Inferior parietal cortex (tissue), 1 donor: ENCODE data around the gene CD99.
"Not testable (repeated sequence)": the region's sequence is repeated elsewhere in the genome, so short reads cannot be mapped to it uniquely, and the experiment has no call there.

ENCODE experiments used
- DNase-seq: peaks from one replicate; pipeline ENCODE4 v3.0.0-alpha.2; 2016; ENCODE audit errors: extremely low spot score

CD99 gene

DNA sequence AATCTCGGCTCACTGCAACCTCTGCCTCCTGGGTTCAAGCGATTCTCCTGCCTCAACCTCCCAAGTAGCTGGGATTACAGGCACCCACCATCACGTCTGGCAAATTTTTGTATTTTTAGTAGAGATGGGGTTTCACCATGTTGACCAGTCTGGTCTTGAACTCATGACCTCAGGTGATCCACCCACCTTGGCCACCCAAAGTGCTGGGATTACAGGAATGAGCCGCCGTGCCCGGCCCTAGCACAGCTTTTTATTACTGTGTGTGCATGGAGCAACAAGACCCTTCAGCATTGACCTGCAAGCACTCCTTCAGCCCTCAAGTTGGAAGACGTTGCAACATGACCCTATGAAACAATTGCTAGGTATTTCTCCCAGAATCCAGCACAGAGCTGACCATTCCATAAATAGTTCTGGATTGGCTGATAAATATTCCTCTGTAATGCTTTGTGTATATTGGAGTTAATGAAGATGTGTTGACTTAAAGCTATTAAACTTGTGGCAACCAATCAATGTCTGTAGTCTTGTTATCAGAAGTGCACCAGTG lies 15.4 kb upstream of the CD99 start:
- DNase-seq: not testable (repeated sequence)

DNA sequence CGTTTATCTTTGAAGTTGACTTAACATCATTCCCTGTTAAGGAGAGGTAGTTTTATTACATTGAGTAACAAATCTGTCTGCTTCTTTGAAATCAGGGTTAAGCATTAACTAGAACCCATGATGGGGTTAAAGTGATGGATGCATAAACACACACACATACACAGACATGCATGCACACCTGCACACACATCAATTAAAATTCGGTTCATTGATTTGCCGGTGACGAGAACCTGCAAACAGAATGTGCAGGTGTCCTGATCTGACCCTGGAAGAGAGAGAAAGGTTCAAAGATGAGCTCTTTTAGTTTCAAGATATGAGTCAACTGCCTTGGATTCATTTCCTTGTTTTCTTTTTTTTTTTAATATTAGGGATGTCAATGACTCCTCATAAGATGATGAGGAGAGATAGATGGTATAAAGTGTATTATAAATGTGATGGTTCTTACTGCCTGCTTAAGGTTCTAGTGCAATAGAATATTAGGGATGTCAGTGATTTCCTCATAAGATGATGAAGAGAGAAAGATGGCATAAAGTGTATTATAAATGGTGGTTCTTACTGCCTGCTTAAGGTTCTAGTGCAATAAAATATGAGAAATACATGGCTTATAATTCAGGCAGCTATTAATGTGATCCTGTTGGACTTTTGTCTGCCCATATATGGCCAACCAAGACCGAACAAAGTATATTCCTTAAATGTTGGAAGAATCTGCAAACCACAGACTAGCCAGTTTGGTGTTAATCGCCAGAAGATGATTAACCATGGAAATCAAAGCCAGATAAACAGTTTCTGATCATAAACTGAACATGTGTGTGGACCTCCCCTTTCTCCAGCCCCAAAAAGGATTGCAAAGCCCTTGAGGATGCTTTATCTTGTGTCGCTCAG lies 14.1 kb upstream of the CD99 start:
- no peak for DNase-seq

DNA sequence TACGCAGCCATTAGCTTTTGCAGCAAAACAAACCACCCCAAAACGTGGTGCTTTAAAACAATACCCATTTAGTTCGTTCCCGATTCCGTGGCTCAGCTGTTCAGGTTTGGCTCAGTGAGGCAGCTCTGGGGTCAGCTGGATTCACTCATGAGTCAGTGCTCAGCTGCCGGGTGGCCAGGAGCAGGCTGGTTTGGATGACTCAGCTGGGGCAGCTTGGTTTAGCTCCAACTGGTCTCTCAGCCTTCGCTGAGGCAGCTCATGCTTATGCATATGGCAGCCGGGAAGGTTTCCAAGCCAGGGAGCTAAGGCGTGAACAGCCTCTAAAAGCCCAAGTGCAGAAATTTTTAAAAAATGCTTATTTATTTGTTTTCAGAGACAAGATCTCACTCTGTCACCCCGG lies 13.3 kb upstream of the CD99 start:
- peak; percentile 71 for DNase-seq

DNA sequence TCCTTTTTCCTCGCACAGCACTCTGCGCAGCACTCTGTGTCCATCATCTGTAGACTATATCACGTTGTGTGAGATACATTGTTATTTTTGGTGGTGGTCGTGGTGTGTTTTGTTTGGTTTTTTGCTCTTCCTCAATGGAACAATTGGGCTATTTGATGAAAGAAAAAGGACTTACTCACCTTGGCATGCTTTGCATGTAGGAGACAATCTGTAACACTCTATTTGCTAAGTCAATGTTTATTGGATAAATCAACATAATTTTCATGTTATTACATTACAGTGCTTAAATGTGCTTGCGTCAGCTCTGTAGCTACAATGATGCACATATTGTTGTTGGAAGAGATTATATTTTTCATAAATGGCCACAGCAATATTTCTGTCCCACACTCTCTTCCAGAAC lies 12.5 kb upstream of the CD99 start:
- DNase-seq: no peak

DNA sequence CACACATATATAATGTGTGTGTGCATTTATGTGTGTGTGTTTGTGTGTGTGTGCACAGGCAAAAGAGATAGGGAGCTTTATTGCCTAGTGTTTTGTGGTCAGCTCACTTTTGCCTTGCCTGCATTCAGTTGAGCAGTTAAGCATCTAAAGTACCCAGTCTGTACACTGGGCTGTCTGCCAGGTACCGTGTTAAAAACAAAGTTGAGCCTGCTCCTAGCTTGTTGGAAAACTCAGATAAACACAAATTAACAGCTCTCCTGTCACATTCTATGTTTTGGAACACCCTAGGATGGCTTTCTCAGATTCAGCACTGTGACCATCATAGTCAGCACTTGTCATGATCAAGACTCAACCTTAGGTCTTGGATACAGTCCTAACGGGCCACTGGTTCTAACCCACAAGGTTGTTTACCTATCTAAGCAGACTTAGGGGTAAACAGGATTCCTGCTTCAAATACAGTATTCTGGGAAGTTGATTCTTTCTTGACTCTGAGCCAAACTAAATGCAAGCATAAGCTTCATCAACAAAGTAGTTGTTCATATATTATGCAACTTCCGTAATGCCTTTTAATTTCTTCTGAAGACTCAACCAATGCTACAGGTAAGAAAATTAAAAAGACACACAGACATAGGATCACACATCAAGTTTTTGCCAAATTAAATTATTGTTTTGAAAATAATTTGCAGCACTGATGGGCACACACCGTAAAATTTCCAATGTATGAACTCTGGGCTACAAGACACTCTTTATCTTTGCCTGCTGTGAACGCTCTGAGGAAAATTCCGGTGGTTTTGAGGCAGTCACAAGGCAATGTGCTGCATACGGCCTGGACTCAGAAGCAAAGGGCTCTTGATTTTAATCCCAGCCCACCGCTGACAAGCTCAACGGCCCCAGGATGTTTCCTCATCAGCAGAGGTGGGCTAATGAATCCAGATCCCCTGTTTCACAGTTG lies 11.3 kb upstream of the CD99 start:
- DNase-seq: peak; percentile 33

DNA sequence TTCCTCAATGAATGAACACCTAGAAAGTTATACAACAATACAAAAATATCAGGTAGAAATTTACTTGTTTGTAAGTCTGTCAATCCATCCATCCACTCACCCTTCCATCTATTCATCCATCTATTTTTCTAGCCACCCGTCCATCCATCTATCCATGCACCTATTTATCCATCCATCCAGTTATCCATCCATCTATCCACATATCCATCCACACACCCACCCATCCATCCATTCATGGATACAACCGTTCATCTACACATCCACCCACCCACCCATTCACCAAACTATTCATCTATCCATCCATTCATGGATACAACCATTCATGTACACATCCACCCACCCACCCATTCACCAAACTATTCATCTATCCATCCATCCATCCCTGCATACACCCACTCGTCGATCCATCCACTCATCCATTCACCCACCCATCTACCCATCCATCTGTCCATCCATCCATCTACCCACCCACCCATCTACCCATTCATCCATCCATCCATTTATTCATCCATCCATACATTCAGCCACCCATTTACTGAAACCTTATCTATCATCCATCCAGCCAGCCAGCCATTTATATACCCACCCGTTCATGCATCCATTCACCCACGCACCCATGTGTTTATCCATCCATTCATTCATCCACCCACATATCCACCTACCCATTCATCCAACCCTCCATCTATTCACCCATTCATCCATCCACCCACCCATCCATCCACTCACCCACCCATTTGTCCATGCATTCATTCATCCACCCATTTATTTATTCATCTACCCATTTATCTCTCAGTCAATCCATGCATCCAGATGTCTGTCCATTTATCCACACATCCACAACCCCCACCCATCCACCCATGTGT lies 10.4 kb upstream of the CD99 start:
- DNase-seq: no peak

DNA sequence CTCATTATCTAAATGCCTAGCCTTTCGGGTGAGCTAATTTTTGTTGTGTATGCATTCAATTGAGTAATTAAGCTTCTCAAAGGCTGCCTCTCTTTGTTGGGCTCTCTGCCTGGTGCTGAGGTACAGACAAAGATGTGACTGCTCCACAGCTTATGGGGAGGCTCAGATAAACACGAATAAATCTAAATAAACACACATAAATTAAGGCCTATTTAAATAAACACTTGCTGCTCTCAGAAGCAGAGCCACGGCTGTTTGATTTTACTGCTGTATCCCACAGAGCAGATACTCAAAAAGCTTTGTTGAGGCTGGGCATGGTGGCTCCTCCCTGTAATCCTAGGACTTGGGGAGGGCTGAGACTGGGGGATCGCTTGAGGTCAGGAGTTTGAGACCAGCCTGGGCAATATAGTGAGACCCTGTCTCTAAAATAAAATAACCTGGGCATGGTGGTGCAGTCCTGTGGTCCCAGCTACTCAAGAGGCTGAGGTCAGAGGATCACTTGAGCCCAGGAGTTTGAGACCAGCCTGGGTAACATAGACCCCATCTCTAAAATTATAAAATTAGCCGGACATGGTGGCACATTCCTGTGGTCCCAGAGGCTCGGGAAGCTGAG lies 8.4 kb upstream of the CD99 start:
- no peak for DNase-seq

DNA sequence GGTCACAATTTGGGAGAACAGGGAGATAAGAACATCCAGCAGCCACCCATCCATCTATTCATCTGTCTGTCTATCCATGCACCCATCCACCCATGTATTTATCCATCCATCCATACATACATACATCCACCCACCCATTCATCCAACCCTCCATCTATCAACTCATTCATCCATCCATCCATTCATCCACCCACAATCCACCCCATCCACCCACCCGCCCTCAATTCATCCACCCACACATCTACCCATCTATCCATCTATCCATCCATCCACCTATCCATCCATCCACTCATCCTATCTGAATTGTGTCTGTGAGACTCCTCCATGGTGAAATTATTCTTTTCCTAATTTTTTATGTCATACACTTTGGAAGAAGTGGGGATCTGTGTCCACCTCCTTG lies 6.8 kb upstream of the CD99 start:
- DNase-seq: no peak

DNA sequence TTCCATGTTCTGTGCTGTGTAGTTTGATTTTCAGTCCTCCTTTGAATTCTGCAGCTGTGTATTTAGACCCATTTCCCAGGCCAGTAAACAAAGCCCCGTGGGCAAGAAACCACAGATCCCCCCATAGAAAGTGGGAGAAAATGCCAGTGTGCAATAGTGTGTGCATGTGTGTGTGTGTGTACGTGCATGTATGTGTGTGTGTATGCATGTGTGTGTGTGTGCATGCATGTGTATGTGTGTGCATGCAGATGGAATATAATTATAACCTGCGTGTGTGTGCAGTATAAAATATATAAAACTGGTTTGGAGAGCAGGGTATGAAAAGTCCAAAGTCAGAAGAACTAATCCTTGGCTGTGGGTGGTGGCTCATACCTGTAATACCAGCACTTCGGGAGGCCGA lies 5.2 kb upstream of the CD99 start:
- no peak for DNase-seq

DNA sequence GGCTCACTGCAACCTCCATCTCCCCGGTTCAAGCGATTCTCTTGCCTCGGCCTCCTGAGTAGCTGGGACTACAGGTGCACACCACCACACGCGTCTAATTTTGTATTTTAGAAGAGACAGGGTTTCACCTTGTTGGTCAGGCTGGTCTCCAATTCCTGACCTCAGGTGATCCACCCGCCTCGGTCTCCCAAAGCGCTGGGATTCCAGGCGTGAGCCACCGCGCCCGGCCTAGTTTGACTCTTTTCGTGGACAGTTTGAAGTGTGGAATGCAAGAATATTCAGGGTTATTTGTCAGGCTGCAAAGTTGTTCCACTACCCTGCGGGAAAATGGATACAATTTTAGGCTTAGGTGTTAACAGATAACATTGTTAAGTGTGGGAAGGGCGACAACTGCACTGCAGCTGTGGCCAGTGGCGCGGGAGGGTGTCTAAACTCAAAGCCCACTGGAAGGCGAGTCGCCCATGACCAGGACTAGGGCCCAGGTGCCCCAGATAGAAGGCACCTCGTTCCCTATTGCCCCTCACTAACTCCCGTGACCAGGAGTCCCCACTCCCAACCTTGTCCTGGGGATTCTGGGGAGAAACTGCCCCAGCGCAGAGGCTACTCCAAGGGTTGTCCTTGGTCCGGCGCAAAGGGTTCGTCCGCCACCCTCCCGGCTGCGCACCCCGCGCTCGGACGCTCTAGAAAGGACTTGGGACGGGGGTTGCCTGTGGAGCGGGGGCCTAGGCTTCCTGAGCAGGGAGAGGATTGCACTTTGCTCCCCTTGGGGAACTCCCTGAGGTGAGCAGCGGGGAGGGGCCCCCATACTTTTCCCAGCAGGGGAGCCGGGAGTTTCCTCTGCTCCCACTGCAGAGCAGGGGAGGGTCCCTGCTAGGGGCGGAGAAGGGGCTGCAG lies 1.1 kb upstream of the CD99 start:
- DNase-seq: no peak

DNA sequence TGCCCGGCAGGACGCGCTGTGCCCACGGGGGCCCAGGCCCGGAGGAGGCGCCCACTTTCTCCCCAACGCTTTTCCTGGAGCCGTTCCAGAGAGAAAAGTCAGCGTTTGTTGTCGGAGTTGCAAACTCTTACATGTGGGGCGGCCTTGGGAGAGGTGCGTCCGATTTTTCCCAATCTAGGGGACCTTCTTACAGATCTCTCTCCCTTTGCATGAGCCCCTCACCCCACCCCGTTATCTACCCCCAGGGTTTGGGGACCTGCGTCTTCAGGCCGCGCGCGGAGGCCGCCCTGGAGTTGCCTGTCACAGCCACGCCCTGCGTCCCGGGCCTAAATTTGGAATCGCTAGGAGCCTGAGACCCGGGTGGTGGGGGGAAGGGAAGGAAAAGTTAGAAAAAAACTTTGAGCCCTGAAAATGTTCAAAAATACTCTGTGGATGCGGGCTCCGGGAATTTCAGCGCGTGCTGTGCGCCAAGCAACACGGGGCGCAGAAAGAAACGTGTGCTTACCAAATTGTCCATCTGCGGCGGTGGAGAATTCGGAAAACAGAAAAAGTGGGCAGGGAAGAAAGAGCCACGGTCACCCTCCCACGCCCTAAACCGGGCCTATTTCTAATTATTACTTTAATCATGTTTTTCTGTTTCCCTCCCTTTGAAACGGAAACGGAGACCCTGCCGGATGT lies 587 bp downstream of the CD99 start:
- DNase-seq: no peak

DNA sequence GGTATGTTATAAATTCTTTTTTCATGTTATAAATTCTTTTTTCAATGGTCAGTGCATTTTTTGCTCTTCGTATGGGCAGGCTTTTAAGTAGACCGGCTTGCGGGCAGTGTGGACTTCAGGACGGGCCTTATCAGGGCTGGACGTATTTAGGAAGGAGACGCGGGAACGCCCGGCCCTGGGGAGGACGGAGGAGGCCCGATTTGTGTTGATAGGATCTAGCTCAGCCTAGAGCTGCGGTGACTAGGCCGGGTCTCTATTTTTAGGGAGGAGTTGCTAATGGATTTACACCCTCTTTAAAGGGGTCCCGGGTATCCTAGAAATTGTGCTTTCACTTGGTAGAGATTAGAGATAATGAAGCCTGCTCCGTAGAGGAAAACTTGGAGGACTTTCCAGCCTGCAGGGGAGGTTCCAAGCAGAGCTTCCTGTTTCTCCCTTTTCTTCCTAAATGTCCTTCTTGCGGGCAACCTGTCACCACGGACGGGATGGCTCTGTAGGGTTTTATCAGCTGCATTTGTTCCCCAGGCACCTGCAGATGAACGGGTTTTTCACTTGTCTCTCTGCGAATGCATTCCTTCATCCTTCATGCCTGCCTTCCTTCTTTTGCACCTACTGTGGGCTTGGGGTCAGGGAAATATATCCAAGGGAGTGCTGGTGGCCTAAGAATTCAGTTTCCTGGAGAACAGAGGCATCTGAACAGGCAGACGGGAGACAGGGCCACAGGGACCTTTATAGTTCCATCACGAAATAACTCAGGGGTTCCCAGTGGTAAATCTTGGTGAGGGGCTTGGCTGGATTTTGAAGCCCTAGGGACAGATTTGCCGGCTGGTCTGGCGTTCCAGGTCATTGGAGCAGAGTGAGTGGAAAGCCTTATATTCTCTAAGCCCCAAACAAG lies 1.4 kb downstream of the CD99 start:
- no peak for DNase-seq

DNA sequence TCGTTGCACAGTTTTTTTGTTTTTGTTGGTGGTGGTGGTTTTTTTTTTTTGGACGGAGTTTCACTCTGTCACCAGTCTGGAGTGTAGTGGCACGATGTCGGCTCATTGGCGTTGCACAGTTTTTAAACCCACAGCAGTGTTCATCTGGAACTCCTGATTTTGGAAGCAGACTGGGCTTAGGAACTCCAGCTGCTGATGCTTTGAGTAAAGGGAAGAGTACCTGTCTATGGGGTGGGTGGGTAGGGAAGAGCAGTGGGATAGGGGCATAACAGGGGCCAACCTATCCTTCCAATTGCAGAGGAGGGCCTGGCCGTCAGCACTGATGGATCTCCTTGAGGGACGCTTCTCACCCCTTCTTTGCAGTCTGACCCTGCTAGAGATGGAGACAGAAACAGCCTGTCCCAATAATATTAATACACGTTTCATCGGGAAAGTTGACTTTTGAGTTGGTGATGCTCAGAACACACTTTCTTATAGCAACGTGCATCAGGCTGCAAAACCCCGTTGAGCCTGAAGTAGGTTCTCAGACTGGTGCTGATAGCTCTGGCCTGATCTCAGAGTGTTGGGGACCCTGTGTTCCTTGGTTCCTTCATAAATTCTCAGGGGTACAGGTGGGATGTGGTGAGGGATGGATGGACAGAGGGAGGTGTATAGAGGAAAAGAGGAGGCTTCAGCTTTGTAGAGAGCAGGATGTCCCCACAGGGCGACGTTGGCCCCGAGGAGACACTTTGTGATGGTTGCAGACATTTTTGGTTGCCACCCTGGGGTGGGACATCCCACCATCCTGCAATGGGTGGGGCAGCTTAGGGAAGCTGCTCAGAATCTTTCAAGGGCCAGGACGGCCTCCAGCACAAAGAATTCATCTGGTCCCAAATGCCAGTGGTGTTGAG lies 2.3 kb downstream of the CD99 start:
- DNase-seq: no peak

DNA sequence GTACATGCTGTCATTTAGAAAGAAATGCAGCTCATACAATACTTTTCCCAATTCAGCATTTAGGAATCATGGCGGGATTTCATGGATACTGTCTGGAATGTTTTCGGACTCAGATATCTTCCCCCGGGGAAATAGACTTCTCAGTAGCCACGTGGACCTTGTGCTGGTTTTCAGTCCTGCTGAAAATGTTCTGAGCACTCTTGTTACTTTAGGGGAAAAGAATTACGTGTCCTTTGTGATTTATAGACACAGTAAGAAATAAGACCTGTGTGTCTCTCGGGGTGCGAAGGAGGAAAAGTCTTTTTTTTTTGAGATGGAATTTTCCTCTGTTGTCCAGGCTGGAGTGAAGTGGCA lies 3.8 kb downstream of the CD99 start:
- no peak for DNase-seq

DNA sequence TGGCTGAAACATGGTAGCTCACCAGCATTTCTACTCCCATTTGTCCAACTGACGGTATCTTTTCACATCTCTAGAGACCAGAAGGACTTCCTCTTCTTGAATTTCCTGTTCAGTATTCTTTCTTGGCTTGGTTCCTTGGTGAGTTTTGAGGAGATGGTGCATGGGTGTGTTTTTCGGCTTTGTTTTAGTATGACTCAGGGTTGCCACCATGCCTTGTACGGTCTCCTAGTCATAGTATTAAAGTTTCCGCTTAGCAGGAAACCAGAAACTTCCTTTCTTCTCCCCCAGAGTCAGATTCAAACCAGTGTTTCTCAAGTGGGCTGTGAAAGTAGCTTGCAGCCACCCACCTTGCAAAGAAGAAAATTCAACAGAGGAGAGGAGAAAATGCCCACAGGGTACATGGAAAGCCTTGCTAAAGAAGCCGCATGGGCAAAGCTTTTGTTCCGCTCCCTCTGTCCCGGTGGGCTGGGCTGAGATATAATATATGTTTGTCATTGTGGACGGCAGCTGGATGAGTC lies 5.7 kb downstream of the CD99 start:
- DNase-seq: no peak

DNA sequence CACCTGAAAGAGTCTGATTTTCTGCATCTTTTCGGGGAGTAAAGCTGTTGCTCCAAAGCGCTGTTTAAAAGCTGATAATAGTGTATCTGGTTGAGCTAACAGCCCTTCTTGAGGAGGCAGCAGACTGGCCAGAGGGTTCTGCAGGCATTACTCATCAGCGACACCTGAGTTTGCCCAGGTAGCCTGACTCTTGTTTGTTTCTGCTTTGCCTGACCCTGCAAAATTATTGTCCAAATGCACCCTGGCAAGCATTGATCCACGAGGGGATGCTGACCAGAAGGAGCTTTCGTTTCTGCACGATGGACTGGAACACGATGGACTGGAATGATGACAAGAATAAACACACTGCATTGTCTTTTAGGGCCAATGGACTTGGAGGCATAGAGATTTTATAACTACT lies 6.2 kb downstream of the CD99 start:
- no peak for DNase-seq

DNA sequence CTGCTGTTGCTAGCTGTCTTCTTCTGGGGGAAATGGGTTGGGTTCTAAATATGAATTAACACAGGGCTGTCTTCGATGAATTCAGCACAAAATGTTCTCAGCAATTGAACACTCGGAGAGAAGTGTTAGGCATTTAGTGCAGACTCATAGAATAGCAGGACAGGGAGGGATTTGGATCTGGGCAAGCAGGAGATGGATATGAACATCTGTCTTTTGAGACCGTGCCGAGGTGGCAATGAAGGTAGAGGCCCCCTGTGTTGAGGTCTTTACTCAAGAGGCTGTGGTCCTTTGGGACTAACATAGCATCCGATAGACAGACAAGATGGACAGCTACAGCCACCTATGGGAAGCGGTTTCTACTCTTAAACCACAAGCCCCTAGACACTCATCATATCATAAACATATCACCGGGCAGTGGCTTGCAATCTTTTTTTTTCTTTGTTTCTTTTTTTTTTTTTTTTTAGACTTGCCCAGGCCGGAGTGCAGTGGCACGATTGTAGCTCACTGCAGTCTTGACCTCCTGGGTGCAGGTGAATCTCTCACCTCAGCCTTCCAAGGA lies 6.7 kb downstream of the CD99 start:
- no peak for DNase-seq
